MCF 10A (cell line): ENCODE measurements around the gene PRKG1. TPM values are rescaled to one million over a fixed set of nuclear protein-coding genes. Genes with fewer than 3 reads are reported as not detected.

Experiments used
- BruUV-seq: library from RNA; stranded (reverse); fragments of 400-500 nt; replicated peaks from 2 replicates; lab custom pipeline; 2021; lab: Mats Ljungman, UMichigan
- CTCF ChIA-PET: fragments of 300-600 bp; sonication (Branson Sonifier 250); formaldehyde crosslinking; extraction: SDS; loops from one replicate; lab custom pipeline; 2021; ENCODE audit warnings: antibody characterized with exemption, inconsistent platforms; lab: Yijun Ruan, JAX
- POLR2A ChIA-PET: fragments of 300-600, 350-650 bp; sonication (Branson Sonifier 250); formaldehyde crosslinking; extraction: SDS; loops from one replicate; lab custom pipeline; 2020; ENCODE audit warnings: antibody characterized with exemption, inconsistent platforms; lab: Yijun Ruan, JAX
- DNase-seq: peaks from one replicate; pipeline ENCODE4 v3.0.0-alpha.2; 2018; ENCODE audit not compliant: unreplicated experiment
- H3K27ac Mint-ChIP-seq: one replicate; pipeline ENCODE4 v1.8.0; 2022; ENCODE audit warnings: mild to moderate bottlenecking, low read depth, mixed read lengths; ENCODE audit not compliant: unreplicated experiment
- H3K27me3 Mint-ChIP-seq: one replicate; pipeline ENCODE4 v1.8.0; 2022; ENCODE audit warnings: mixed read lengths; ENCODE audit not compliant: insufficient read depth, unreplicated experiment
- H3K36me3 Mint-ChIP-seq: one replicate; pipeline ENCODE4 v1.8.0; 2022; ENCODE audit warnings: mild to moderate bottlenecking, moderate library complexity, mixed read lengths; ENCODE audit not compliant: insufficient read depth, unreplicated experiment
- H3K4me1 Mint-ChIP-seq: one replicate; pipeline ENCODE4 v1.8.0; 2022; ENCODE audit warnings: mixed read lengths; ENCODE audit not compliant: insufficient read depth, unreplicated experiment
- H3K4me3 Mint-ChIP-seq: one replicate; pipeline ENCODE4 v1.8.0; 2022; ENCODE audit warnings: mild to moderate bottlenecking, moderate library complexity, mixed read lengths; ENCODE audit not compliant: unreplicated experiment
- H3K9me3 Mint-ChIP-seq: one replicate; pipeline ENCODE4 v1.8.0; 2022; ENCODE audit warnings: mixed read lengths; ENCODE audit not compliant: unreplicated experiment
- intact Hi-C: fragments of 100-400 bp; cut with micrococcal nuclease; formaldehyde crosslinking; loops from 2 replicates; pipeline ENCODE4 v1.14.1; 2022
- total RNA-seq: library from RNA; stranded (reverse); gene quantifications from 2 replicates; pipeline ENCODE4 v1.2.3, GENCODE V29; 2022
- TF ChIP-seq, protein P1 (sequence below): fragments of 200-600 bp; IDR thresholded peaks from one replicate; pipeline ENCODE4 v1.8.0; 2022; ENCODE audit warnings: antibody characterized with exemption, mild to moderate bottlenecking; ENCODE audit not compliant: unreplicated experiment

The PRKG1 gene
- total RNA-seq, 1 experiment from 2014 or later, result 0.09 TPM

- POLR2A ChIA-PET, result no interaction called here
- H3K4me3 Mint-ChIP-seq, result no peak overlapping the region
- CTCF ChIA-PET, result no interaction called here
- TF ChIP-seq, protein P1, sequence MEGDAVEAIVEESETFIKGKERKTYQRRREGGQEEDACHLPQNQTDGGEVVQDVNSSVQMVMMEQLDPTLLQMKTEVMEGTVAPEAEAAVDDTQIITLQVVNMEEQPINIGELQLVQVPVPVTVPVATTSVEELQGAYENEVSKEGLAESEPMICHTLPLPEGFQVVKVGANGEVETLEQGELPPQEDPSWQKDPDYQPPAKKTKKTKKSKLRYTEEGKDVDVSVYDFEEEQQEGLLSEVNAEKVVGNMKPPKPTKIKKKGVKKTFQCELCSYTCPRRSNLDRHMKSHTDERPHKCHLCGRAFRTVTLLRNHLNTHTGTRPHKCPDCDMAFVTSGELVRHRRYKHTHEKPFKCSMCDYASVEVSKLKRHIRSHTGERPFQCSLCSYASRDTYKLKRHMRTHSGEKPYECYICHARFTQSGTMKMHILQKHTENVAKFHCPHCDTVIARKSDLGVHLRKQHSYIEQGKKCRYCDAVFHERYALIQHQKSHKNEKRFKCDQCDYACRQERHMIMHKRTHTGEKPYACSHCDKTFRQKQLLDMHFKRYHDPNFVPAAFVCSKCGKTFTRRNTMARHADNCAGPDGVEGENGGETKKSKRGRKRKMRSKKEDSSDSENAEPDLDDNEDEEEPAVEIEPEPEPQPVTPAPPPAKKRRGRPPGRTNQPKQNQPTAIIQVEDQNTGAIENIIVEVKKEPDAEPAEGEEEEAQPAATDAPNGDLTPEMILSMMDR, result no peak
- H3K36me3 Mint-ChIP-seq, result no peaks in the 10 kb centered on the region
- no TSS peak for BruUV-seq
- H3K9me3 Mint-ChIP-seq, result no peaks in the 10 kb centered on the region
- peaks cover 47% of the 10 kb centered on the region for H3K27me3 Mint-ChIP-seq
- no peak overlapping the region for H3K27ac Mint-ChIP-seq
- no peaks in the 10 kb centered on the region for H3K4me1 Mint-ChIP-seq
- DNase-seq, result no peak
- intact Hi-C loops, result no loop called here
These were observed 414.6 kb downstream of the PRKG1 start for GRCh38 chr10:51488766-51489408.

DNA sequence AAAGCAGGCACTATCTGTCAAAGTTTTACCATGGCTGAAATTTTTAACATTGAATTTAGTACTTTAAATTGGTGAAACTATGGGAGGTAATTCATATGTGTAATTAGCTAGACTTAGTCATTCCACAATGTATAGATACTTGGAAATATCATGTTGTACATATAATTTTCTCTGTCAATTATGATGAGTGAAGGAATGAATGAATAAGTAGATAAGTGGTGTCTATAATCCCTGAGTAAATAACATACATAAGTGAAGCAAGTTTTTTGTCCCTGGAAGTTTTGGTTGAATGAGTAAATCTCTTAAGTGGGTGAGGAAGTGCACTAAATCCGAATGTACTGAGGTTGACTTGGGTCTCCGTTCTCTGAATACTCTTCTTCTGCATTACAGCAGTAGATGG, 424.1 kb downstream of the PRKG1 start:
- POLR2A ChIA-PET, result interaction anchor here (0.6 kb wide), 1 partner anchor 58 kb away, joined by 3 read pairs; no protein-coding TSS in a partner anchor
- no peak overlapping the region for H3K27ac Mint-ChIP-seq
- intact Hi-C loops, result no loop called here

GRCh38 chr10:51501396-51501795, 427.1 kb downstream of the PRKG1 start:
- H3K4me1 Mint-ChIP-seq, result no peaks in the 10 kb centered on the region
- no peak overlapping the region for H3K4me3 Mint-ChIP-seq
- ChIA-PET CTCF (no interaction called here), POLR2A (no interaction called here)
- peaks cover 19% of the 10 kb centered on the region for H3K27me3 Mint-ChIP-seq
- TF ChIP-seq, protein P1, result no peak
- intact Hi-C loops, result no loop called here
- no peaks in the 10 kb centered on the region for H3K36me3 Mint-ChIP-seq
- no TSS peak for BruUV-seq
- no peaks in the 10 kb centered on the region for H3K9me3 Mint-ChIP-seq
- no peak for DNase-seq
- no peak overlapping the region for H3K27ac Mint-ChIP-seq

More for the DNA sequence above, 424.1 kb downstream of the PRKG1 start:
- CTCF ChIA-PET, result interaction anchor here (0.7 kb wide), 1 partner anchor 462 kb away, joined by 3 read pairs; no protein-coding TSS in a partner anchor
- TF ChIP-seq, protein P1, result no peak
- H3K4me1 Mint-ChIP-seq, result no peaks in the 10 kb centered on the region
- BruUV-seq, result no TSS peak
- no peaks in the 10 kb centered on the region for H3K36me3 Mint-ChIP-seq
- H3K27me3 Mint-ChIP-seq, result peaks cover 30% of the 10 kb centered on the region
- H3K9me3 Mint-ChIP-seq, result no peaks in the 10 kb centered on the region
- no peak for DNase-seq
- no peak overlapping the region for H3K4me3 Mint-ChIP-seq

GRCh38 chr10:51502124-51502523, 427.8 kb downstream of the PRKG1 start:
- H3K4me1 Mint-ChIP-seq, result no peaks in the 10 kb centered on the region
- H3K27ac Mint-ChIP-seq, result no peak overlapping the region
- H3K4me3 Mint-ChIP-seq, result no peak overlapping the region
- H3K27me3 Mint-ChIP-seq, result peaks cover 19% of the 10 kb centered on the region
- TF ChIP-seq, protein P1, result no peak
- CTCF ChIA-PET, result no interaction called here
- no peaks in the 10 kb centered on the region for H3K9me3 Mint-ChIP-seq
- H3K36me3 Mint-ChIP-seq, result no peaks in the 10 kb centered on the region
- POLR2A ChIA-PET, result no interaction called here
- intact Hi-C loops, result no loop called here
- DNase-seq, result no peak
- BruUV-seq, result no TSS peak
